ENCODE results near the gene CCNJL. TPM values are rescaled to one million over a fixed set of nuclear protein-coding genes. Genes with fewer than 3 reads are reported as not detected.

The CCNJL gene
- total and polyA plus RNA-seq, 7 donors = 0.04 to 1.3 (median 0.29) TPM; not detected in 1

DNA sequence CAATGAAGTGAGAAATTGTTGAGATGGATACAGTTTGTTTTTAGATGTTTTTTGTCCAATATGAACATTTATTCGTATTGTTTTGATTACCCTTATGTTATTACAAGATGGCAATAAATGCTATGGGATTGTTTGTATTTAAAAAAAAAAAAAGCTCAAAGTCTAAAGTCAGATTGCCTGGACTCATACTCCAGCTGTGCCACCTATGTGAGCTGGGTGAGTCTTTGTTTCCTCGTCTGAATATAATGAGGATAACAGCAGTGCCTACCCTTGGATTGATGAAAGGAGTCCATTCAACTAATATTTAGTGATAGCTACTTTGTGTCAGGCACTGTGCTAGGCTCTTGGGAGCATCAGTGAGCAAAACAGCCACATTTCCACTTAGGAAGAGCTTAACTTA, 14.6 kb upstream of the CCNJL start:
- Histone ChIP-seq H3K4me1 (no peaks in the 10 kb centered on the region), H3K27me3 (ENCODE audit: insufficient read depth in 3 of 3, low read length in 2 of 3) (no peaks in the 10 kb centered on the region), H3K27ac (no peak overlapping the region), H3K9me3 (no peaks in the 10 kb centered on the region), H3K4me3 (no peak overlapping the region), H3K36me3 (ENCODE audit: insufficient read depth in 1 of 2, low read depth in 1 of 2) (no peaks in the 10 kb centered on the region)
- no peak for ATAC-seq
- 78 to 82% (median 82%) methylated on average over 2 of the region's 2 CpGs for WGBS, 3 donors
- no peak for TF ChIP-seq CTCF (IDR thresholded peaks at IDR 0.05)
- no peak for DNase-seq
- intact Hi-C loops (cut with DNase I) = no loop called here

DNA sequence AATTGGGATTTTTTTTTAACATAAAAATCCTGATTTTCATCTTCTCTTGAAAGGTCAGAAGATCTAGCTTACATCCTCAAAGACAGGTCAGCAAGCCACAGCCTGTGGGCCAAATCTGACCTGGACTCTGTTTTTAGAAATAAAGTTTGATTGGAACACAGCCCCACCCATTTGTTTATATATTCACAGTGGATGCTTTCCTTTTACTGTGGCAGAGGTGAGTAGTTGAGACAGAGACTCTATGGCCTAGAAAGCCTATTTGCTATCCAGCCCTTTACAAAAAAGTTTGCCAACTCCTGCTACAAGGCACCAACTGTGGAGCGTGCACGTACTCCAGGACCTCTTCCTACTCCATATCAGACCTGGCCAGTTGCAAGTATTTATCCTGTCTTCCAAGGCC, 13.4 kb upstream of the CCNJL start:
- no peak for ATAC-seq
- TF ChIP-seq CTCF (IDR thresholded peaks at IDR 0.05) = no peak
- H3K4me1 ChIP-seq = no peaks in the 10 kb centered on the region
- no peak overlapping the region for H3K4me3 ChIP-seq
- no peaks in the 10 kb centered on the region for H3K36me3 ChIP-seq (ENCODE audit: insufficient read depth in 1 of 2, low read depth in 1 of 2)
- WGBS, 3 donors = 84 to 93% (median 92%) methylated on average over 2 of the region's 2 CpGs
- H3K27me3 ChIP-seq (ENCODE audit: insufficient read depth in 3 of 3, low read length in 2 of 3) = no peaks in the 10 kb centered on the region
- intact Hi-C loops (cut with DNase I) = no loop called here
- H3K27ac ChIP-seq = no peak overlapping the region
- H3K9me3 ChIP-seq = no peaks in the 10 kb centered on the region
- no peak for DNase-seq

DNA sequence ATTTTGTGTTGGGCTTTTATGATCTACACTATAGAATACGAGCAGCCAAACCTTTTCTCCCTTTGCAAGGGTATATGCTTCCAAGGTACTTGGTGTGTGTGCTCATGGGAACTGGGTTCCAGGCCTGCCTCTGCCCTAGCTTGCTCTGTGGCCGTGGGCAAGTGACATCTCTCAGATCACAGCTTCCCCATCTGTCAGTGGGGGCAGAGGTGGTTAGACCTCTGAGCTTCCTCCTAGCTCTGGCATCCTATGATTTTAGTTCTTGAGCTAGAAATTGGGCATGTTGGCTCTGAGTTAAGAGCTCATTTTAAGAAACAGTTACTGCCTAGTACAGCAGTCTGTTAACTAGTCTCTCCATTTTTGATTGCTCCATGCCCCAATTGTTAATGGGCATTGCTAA, 12.5 kb upstream of the CCNJL start:
- Histone ChIP-seq H3K27ac (no peak overlapping the region), H3K36me3 (ENCODE audit: insufficient read depth in 1 of 2, low read depth in 1 of 2) (no peaks in the 10 kb centered on the region), H3K9me3 (no peaks in the 10 kb centered on the region), H3K27me3 (ENCODE audit: insufficient read depth in 3 of 3, low read length in 2 of 3) (no peaks in the 10 kb centered on the region), H3K4me1 (no peaks in the 10 kb centered on the region), H3K4me3 (no peak overlapping the region)
- WGBS, 3 donors = 70 to 74% (median 72%) methylated on average over 2 of the region's 2 CpGs
- intact Hi-C loops (cut with DNase I) = no loop called here
- TF ChIP-seq CTCF (IDR thresholded peaks at IDR 0.05) = no peak
- ATAC-seq = no peak
- no peak for DNase-seq

- Histone ChIP-seq H3K27me3 (ENCODE audit: insufficient read depth in 3 of 3, low read length in 2 of 3) (no peaks in the 10 kb centered on the region), H3K36me3 (ENCODE audit: insufficient read depth in 1 of 2, low read depth in 1 of 2) (no peaks in the 10 kb centered on the region), H3K9me3 (no peaks in the 10 kb centered on the region), H3K4me3 (no peak overlapping the region), H3K27ac (no peak overlapping the region), H3K4me1 (no peaks in the 10 kb centered on the region)
- DNase-seq (no peak), ATAC-seq (no peak)
- WGBS, 3 donors = 94 to 96% (median 95%) methylated on average over 4 of the region's 4 CpGs
- no peak for TF ChIP-seq CTCF (IDR thresholded peaks at IDR 0.05)
- intact Hi-C loops (cut with DNase I) = no loop called here
Observed at GRCh38 chr5:160318409-160318808, 6.0 kb upstream of the CCNJL start.

- no peak overlapping the region for H3K27ac ChIP-seq
- WGBS, 3 donors = 65 to 81% (median 74%) methylated on average over 5 of the region's 5 CpGs
- H3K4me3 ChIP-seq = no peak overlapping the region
- intact Hi-C loops (cut with DNase I) = no loop called here
- ATAC-seq (no peak), DNase-seq (no peak)
- peaks cover 0 to 7% (median 2%) of the 10 kb centered on the region in 3 donors for H3K27me3 ChIP-seq (ENCODE audit: insufficient read depth in 3 of 3, low read length in 2 of 3)
- H3K9me3 ChIP-seq = no peaks in the 10 kb centered on the region
- no peaks in the 10 kb centered on the region for H3K4me1 ChIP-seq
- TF ChIP-seq CTCF (IDR thresholded peaks at IDR 0.05) = no peak
- no peaks in the 10 kb centered on the region for H3K36me3 ChIP-seq (ENCODE audit: insufficient read depth in 1 of 2, low read depth in 1 of 2)
Observed at GRCh38 chr5:160317434-160317833, 5.1 kb upstream of the CCNJL start.

All from psoas muscle (tissue), 8 donors.